ENCODE data around the gene ETNK2. TPM values are rescaled to one million over a fixed set of nuclear protein-coding genes. Genes with fewer than 3 reads are reported as not detected.

The ETNK2 gene
- total and polyA plus RNA-seq, 2 experiments from 2014 or later, result 4.2 to 5.0 TPM

GRCh38 chr1:204085876-204086275, 66.0 kb downstream of the ETNK2 start:
- H3F3A ChIP-seq (ENCODE audit: insufficient read depth), result no peaks in the 10 kb centered on the region
- H2AFZ ChIP-seq, result no peak overlapping the region
- no peaks in the 10 kb centered on the region for H3K36me3 ChIP-seq (ENCODE audit: low read depth)
- no peaks in the 10 kb centered on the region for H3K9me2 ChIP-seq (ENCODE audit: insufficient read depth)
- no peak overlapping the region for H3K27ac ChIP-seq
- WGBS, 2 experiments (ENCODE audit: low coverage in 1 of 2, low lambda C conversion rate in 2 of 2, missing lambda C conversion rate in 2 of 2), result 83 to 86% methylated on average over 7 of the region's 7 CpGs
- no peaks in the 10 kb centered on the region for H3K9me3 ChIP-seq (ENCODE audit: low read depth)
- no peak overlapping the region for H3K4me2 ChIP-seq (ENCODE audit: unreplicated experiment)
- DNase-seq, result no peak
- no peaks in the 10 kb centered on the region for H3K27me3 ChIP-seq (replicated peaks; ENCODE audit: insufficient read depth)
- in situ Hi-C loops (cut with MboI), result no loop called here
- no peak overlapping the region for H3K9ac ChIP-seq
- H3K4me1 ChIP-seq (ENCODE audit: insufficient read depth), result peaks cover 14% of the 10 kb centered on the region
- TF ChIP-seq EZH2phosphoT487 (IDR thresholded peaks at IDR 0.05; ENCODE audit: insufficient read depth, low read depth), result no peak
- no peak for TF ChIP-seq EZH2 (IDR thresholded peaks at IDR 0.05; ENCODE audit: insufficient read depth, poor library complexity, severe bottlenecking)
- H3K4me3 ChIP-seq, result no peak overlapping the region
- H4K20me1 ChIP-seq (ENCODE audit: insufficient read depth), result no peaks in the 10 kb centered on the region
- H3K79me2 ChIP-seq (ENCODE audit: insufficient read depth), result peaks cover 71% of the 10 kb centered on the region

- Histone ChIP-seq H3K9me2 (ENCODE audit: insufficient read depth) (no peaks in the 10 kb centered on the region), H3K4me1 (ENCODE audit: insufficient read depth) (peaks cover 25% of the 10 kb centered on the region), H3K27me3 (replicated peaks; ENCODE audit: insufficient read depth) (no peaks in the 10 kb centered on the region), H3K4me2 (ENCODE audit: unreplicated experiment) (no peak overlapping the region), H4K20me1 (ENCODE audit: insufficient read depth) (no peaks in the 10 kb centered on the region), H3K27ac (no peak overlapping the region), H3K4me3 (no peak overlapping the region), H3F3A (ENCODE audit: insufficient read depth) (no peaks in the 10 kb centered on the region), H3K79me2 (ENCODE audit: insufficient read depth) (peaks cover 72% of the 10 kb centered on the region), H3K9ac (no peak overlapping the region), H2AFZ (no peak overlapping the region), H3K9me3 (ENCODE audit: low read depth) (no peaks in the 10 kb centered on the region), H3K36me3 (ENCODE audit: low read depth) (no peaks in the 10 kb centered on the region)
- in situ Hi-C loops (cut with MboI), result no loop called here
- TF ChIP-seq EZH2phosphoT487 (IDR thresholded peaks at IDR 0.05; ENCODE audit: insufficient read depth, low read depth), result no peak
- TF ChIP-seq EZH2 (IDR thresholded peaks at IDR 0.05; ENCODE audit: insufficient read depth, poor library complexity, severe bottlenecking), result no peak
- no peak for DNase-seq
- 73 to 79% methylated on average over 4 of the region's 4 CpGs for WGBS, 2 experiments (ENCODE audit: low coverage in 1 of 2, low lambda C conversion rate in 2 of 2, missing lambda C conversion rate in 2 of 2)
These were observed 67.5 kb downstream of the ETNK2 start for GRCh38 chr1:204084247-204084772.

- no peak overlapping the region for H2AFZ ChIP-seq
- no peak overlapping the region for H3K27ac ChIP-seq
- no peak for DNase-seq
- in situ Hi-C loops (cut with MboI), result no loop called here
- 88 to 94% methylated on average over 7 of the region's 7 CpGs for WGBS, 2 experiments (ENCODE audit: low coverage in 1 of 2, low lambda C conversion rate in 2 of 2, missing lambda C conversion rate in 2 of 2)
- no peaks in the 10 kb centered on the region for H4K20me1 ChIP-seq (ENCODE audit: insufficient read depth)
- no peaks in the 10 kb centered on the region for H3K36me3 ChIP-seq (ENCODE audit: low read depth)
- H3K4me3 ChIP-seq, result no peak overlapping the region
- no peaks in the 10 kb centered on the region for H3K27me3 ChIP-seq (replicated peaks; ENCODE audit: insufficient read depth)
- peaks cover 17% of the 10 kb centered on the region for H3K4me1 ChIP-seq (ENCODE audit: insufficient read depth)
- H3K79me2 ChIP-seq (ENCODE audit: insufficient read depth), result peaks cover 72% of the 10 kb centered on the region
- H3K4me2 ChIP-seq (ENCODE audit: unreplicated experiment), result no peak overlapping the region
- H3K9me2 ChIP-seq (ENCODE audit: insufficient read depth), result no peaks in the 10 kb centered on the region
- H3K9me3 ChIP-seq (ENCODE audit: low read depth), result no peaks in the 10 kb centered on the region
- no peak for TF ChIP-seq EZH2 (IDR thresholded peaks at IDR 0.05; ENCODE audit: insufficient read depth, poor library complexity, severe bottlenecking)
- TF ChIP-seq EZH2phosphoT487 (IDR thresholded peaks at IDR 0.05; ENCODE audit: insufficient read depth, low read depth), result no peak
- H3F3A ChIP-seq (ENCODE audit: insufficient read depth), result no peaks in the 10 kb centered on the region
- no peak overlapping the region for H3K9ac ChIP-seq
These were observed 68.4 kb downstream of the ETNK2 start for GRCh38 chr1:204083491-204083890.

GRCh38 chr1:204081791-204082513, 69.9 kb downstream of the ETNK2 start:
- Histone ChIP-seq H3F3A (ENCODE audit: insufficient read depth) (no peaks in the 10 kb centered on the region), H3K9me2 (ENCODE audit: insufficient read depth) (no peaks in the 10 kb centered on the region), H3K27ac (no peak overlapping the region), H4K20me1 (ENCODE audit: insufficient read depth) (no peaks in the 10 kb centered on the region), H3K27me3 (replicated peaks; ENCODE audit: insufficient read depth) (no peaks in the 10 kb centered on the region), H3K79me2 (ENCODE audit: insufficient read depth) (peaks cover 63% of the 10 kb centered on the region), H3K9me3 (ENCODE audit: low read depth) (no peaks in the 10 kb centered on the region), H3K4me2 (ENCODE audit: unreplicated experiment) (no peak overlapping the region), H3K4me3 (no peak overlapping the region), H2AFZ (no peak overlapping the region), H3K36me3 (ENCODE audit: low read depth) (no peaks in the 10 kb centered on the region), H3K4me1 (ENCODE audit: insufficient read depth) (peaks cover 17% of the 10 kb centered on the region), H3K9ac (no peak overlapping the region)
- 72 to 100% methylated on average over 3 to 8 of the region's 8 CpGs for WGBS, 2 experiments (ENCODE audit: low coverage in 1 of 2, low lambda C conversion rate in 2 of 2, missing lambda C conversion rate in 2 of 2)
- TF ChIP-seq EZH2phosphoT487 (IDR thresholded peaks at IDR 0.05; ENCODE audit: insufficient read depth, low read depth), result no peak
- no peak for TF ChIP-seq EZH2 (IDR thresholded peaks at IDR 0.05; ENCODE audit: insufficient read depth, poor library complexity, severe bottlenecking)
- in situ Hi-C loops (cut with MboI), result no loop called here
- DNase-seq, result no peak
